ENCODE data around the gene MAST2.

GRCh38 chr1:46080257-46080656 is 276.8 kb downstream of the MAST2 start:
- no peak for TF ChIP-seq POLR2AphosphoS5 (IDR thresholded peaks at IDR 0.05)
- no peak for TF ChIP-seq POLR2A (IDR thresholded peaks at IDR 0.05)
- no peak for TF ChIP-seq CTCF (IDR thresholded peaks at IDR 0.05)

All from breast epithelium (tissue), 3 donors.